Kidney epithelial cell (primary cell): Measurements from ENCODE around the gene QRFP. TPM values are rescaled to one million over a fixed set of nuclear protein-coding genes. Genes with fewer than 3 reads are reported as not detected.

ENCODE experiments used
- DNase-seq: peaks from one replicate; pipeline ENCODE4 v3.0.0-alpha.2; 2010; ENCODE audit warnings: low read depth
- H3K27me3 ChIP-seq: 2 replicates; pipeline ENCODE4 v1.6.0; 2011; ENCODE audit warnings: low read length; ENCODE audit not compliant: control insufficient read depth, insufficient read depth
- H3K36me3 ChIP-seq: 2 replicates; pipeline ENCODE4 v1.5.1; 2011; ENCODE audit warnings: low read length; ENCODE audit not compliant: control insufficient read depth, insufficient read depth
- H3K4me3 ChIP-seq: 2 replicates; pipeline ENCODE4 v1.5.1; 2011; ENCODE audit warnings: low read depth, mild to moderate bottlenecking, control low read depth, low read length
- total RNA-seq: library from RNA; depleted of rRNA; stranded (reverse); fragments of >200 nt; gene quantifications from 2 replicates; pipeline ENCODE4 v1.2.3, GENCODE V29; 2015
- TF ChIP-seq, protein P1 (sequence below): IDR thresholded peaks from 2 replicates; pipeline ENCODE4 v1.5.1; 2011; ENCODE audit warnings: mild to moderate bottlenecking, moderate library complexity, low read length, control low read depth, inconsistent platforms; ENCODE audit not compliant: insufficient read depth, poor library complexity, severe bottlenecking

The QRFP gene
- total RNA-seq, 1 donor from 2014 or later: not detected

DNA sequence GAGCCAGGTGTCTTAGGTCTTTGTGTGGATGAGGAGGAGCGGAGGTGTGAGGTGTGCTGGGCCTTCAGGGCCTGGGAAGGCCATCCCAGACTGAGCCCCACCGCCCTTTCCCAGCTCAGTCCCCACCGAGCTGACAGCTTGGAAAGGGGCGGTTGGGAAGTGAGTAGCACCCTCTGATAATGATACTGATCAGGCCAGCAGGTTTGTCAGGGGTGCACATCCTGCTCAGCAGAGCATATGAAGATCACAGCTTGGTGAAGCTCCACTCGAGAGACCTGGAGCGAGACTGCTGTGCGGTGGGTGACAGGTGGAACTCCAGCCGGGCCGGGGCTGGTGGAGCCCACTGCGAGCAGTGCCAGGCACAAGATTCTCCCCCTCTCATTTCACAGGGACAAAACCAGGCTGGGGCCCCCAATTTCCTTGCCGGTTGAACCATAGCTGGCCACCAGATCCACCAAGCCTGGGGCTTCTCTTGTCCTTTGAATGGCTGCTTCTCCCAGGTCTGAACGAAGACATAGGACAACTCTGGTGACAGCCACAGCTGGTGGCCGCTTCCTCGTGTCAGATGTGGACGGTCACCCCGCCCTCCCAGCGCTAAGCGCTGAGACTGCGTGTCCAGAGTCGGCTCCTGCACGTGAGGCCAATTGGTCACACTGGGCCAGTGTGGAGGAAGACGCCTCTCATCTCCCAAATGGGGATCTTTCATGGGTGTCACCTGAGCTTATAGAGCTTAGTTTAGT, 8.3 kb downstream of the QRFP start:
- peaks cover 8% of the 10 kb centered on the region for H3K36me3 ChIP-seq
- H3K4me3 ChIP-seq: no peak overlapping the region
- H3K27me3 ChIP-seq: no peaks in the 10 kb centered on the region
- no peak for DNase-seq
- TF ChIP-seq, protein P1, sequence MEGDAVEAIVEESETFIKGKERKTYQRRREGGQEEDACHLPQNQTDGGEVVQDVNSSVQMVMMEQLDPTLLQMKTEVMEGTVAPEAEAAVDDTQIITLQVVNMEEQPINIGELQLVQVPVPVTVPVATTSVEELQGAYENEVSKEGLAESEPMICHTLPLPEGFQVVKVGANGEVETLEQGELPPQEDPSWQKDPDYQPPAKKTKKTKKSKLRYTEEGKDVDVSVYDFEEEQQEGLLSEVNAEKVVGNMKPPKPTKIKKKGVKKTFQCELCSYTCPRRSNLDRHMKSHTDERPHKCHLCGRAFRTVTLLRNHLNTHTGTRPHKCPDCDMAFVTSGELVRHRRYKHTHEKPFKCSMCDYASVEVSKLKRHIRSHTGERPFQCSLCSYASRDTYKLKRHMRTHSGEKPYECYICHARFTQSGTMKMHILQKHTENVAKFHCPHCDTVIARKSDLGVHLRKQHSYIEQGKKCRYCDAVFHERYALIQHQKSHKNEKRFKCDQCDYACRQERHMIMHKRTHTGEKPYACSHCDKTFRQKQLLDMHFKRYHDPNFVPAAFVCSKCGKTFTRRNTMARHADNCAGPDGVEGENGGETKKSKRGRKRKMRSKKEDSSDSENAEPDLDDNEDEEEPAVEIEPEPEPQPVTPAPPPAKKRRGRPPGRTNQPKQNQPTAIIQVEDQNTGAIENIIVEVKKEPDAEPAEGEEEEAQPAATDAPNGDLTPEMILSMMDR: no peak

DNA sequence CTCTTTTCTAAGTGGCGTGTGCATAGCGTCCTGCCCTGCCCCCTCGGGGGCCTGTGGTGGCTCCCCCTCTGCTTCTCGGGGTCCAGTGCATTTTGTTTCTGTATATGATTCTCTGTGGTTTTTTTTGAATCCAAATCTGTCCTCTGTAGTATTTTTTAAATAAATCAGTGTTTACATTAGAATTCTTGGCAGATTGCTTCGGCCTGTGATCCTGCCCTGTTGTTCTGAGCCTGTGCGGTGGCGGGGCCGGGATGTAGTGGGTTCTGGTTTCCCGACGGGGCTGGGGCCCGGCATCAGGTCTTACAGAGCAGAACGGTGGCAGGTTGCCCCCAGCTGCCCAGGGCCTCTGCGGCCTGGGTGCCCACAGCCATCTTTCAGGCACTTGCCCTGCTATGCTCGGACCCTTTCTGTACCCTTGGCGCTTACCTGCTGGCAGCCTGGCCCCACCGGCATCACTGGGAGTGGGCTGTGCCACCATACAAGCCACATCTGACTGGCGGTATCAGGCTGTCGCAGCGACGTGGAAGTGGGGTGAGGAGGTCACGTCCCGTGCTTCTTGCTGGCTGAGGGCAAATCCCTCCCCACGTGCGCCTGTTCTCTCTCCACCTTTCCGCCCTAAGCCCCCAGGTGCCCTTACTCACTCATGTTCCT, 9.0 kb downstream of the QRFP start:
- peaks cover 6% of the 10 kb centered on the region for H3K36me3 ChIP-seq
- no peak for DNase-seq
- no peaks in the 10 kb centered on the region for H3K27me3 ChIP-seq
- TF ChIP-seq, protein P1: no peak
- no peak overlapping the region for H3K4me3 ChIP-seq

DNA sequence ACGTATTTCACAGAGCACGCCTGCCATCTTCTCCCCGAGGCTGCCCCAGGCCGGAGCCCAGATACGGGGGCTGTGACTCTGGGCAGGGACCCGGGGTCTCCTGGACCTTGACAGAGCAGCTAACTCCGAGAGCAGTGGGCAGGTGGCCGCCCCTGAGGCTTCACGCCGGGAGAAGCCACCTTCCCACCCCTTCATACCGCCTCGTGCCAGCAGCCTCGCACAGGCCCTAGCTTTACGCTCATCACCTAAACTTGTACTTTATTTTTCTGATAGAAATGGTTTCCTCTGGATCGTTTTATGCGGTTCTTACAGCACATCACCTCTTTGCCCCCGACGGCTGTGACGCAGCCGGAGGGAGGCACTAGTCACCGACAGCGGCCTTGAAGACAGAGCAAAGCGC, 9.6 kb downstream of the QRFP start:
- no peak overlapping the region for H3K4me3 ChIP-seq
- TF ChIP-seq, protein P1: no peak
- peaks cover 5% of the 10 kb centered on the region for H3K36me3 ChIP-seq
- H3K27me3 ChIP-seq: no peaks in the 10 kb centered on the region
- DNase-seq: no peak

DNA sequence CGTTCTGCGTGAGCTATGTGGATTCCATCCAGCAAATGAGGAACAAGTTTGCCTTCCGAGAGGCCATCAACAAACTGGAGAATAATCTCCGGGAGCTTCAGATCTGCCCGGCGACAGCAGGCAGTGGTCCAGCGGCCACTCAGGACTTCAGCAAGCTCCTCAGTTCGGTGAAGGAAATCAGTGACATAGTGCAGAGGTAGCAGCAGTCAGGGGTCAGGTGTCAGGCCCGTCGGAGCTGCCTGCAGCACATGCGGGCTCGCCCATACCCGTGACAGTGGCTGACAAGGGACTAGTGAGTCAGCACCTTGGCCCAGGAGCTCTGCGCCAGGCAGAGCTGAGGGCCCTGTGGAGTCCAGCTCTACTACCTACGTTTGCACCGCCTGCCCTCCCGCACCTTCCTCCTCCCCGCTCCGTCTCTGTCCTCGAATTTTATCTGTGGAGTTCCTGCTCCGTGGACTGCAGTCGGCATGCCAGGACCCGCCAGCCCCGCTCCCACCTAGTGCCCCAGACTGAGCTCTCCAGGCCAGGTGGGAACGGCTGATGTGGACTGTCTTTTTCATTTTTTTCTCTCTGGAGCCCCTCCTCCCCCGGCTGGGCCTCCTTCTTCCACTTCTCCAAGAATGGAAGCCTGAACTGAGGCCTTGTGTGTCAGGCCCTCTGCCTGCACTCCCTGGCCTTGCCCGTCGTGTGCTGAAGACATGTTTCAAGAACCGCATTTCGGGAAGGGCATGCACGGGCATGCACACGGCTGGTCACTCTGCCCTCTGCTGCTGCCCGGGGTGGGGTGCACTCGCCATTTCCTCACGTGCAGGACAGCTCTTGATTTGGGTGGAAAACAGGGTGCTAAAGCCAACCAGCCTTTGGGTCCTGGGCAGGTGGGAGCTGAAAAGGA, 10.9 kb downstream of the QRFP start:
- no peak overlapping the region for H3K4me3 ChIP-seq
- peaks cover 4% of the 10 kb centered on the region for H3K36me3 ChIP-seq
- DNase-seq: no peak

More for the DNA sequence above, 10.9 kb downstream of the QRFP start:
- TF ChIP-seq, protein P1: no peak
- H3K27me3 ChIP-seq: no peaks in the 10 kb centered on the region
